Measurements from ENCODE around the gene IQSEC3.
"Not testable (repeated sequence)": the region's sequence is repeated elsewhere in the genome, so short reads cannot be mapped to it uniquely, and the experiment has no call there.

IQSEC3 gene

GRCh38 chr12:53735-54730 is 12.5 kb upstream of the IQSEC3 start:
- Histone ChIP-seq H3K36me3 (ENCODE audit: insufficient read depth, low read length) (no peaks in the 10 kb centered on the region), H3K9me3 (ENCODE audit: low read length) (no peaks in the 10 kb centered on the region), H3K9ac (ENCODE audit: low read length) (no peak overlapping the region), H3K4me3 (ENCODE audit: low read depth in 1 of 2, low read length in 2 of 2) (no peak overlapping the region), H3K27me3 (ENCODE audit: control insufficient read depth in 1 of 2, insufficient read depth in 2 of 2, low read length in 2 of 2) (peaks cover 14 to 23% of the 10 kb centered on the region in 2 donors), H3K4me1 (ENCODE audit: insufficient read depth, low read length) (no peaks in the 10 kb centered on the region), H3K27ac (ENCODE audit: low read depth, low read length) (no peak overlapping the region)

GRCh38 chr12:54750-55535 is 11.6 kb upstream of the IQSEC3 start:
- H3K27me3 ChIP-seq (ENCODE audit: control insufficient read depth in 1 of 2, insufficient read depth in 2 of 2, low read length in 2 of 2) = peaks cover 14 to 23% of the 10 kb centered on the region in 2 donors
- no peak overlapping the region for H3K9ac ChIP-seq (ENCODE audit: low read length)
- no peaks in the 10 kb centered on the region for H3K4me1 ChIP-seq (ENCODE audit: insufficient read depth, low read length)
- H3K4me3 ChIP-seq (ENCODE audit: low read depth in 1 of 2, low read length in 2 of 2) = no peak overlapping the region
- no peak overlapping the region for H3K27ac ChIP-seq (ENCODE audit: low read depth, low read length)
- H3K9me3 ChIP-seq (ENCODE audit: low read length) = no peaks in the 10 kb centered on the region
- no peaks in the 10 kb centered on the region for H3K36me3 ChIP-seq (ENCODE audit: insufficient read depth, low read length)

GRCh38 chr12:56683-57346 is 9.8 kb upstream of the IQSEC3 start:
- Histone ChIP-seq H3K36me3 (ENCODE audit: insufficient read depth, low read length) (no peaks in the 10 kb centered on the region), H3K9ac (ENCODE audit: low read length) (no peak overlapping the region), H3K27ac (ENCODE audit: low read depth, low read length) (no peak overlapping the region), H3K9me3 (ENCODE audit: low read length) (no peaks in the 10 kb centered on the region), H3K4me1 (ENCODE audit: insufficient read depth, low read length) (no peaks in the 10 kb centered on the region), H3K4me3 (ENCODE audit: low read depth in 1 of 2, low read length in 2 of 2) (no peak overlapping the region), H3K27me3 (ENCODE audit: control insufficient read depth in 1 of 2, insufficient read depth in 2 of 2, low read length in 2 of 2) (peaks cover 14 to 23% of the 10 kb centered on the region in 2 donors)

GRCh38 chr12:57539-57938 is 9.0 kb upstream of the IQSEC3 start:
- Histone ChIP-seq H3K36me3 (ENCODE audit: insufficient read depth, low read length) (no peaks in the 10 kb centered on the region), H3K9ac (ENCODE audit: low read length) (no peak overlapping the region), H3K27me3 (ENCODE audit: control insufficient read depth in 1 of 2, insufficient read depth in 2 of 2, low read length in 2 of 2) (peaks cover 14 to 23% of the 10 kb centered on the region in 2 donors), H3K4me1 (ENCODE audit: insufficient read depth, low read length) (no peaks in the 10 kb centered on the region), H3K4me3 (ENCODE audit: low read depth in 1 of 2, low read length in 2 of 2) (no peak overlapping the region), H3K27ac (ENCODE audit: low read depth, low read length) (no peak overlapping the region), H3K9me3 (ENCODE audit: low read length) (no peaks in the 10 kb centered on the region)

GRCh38 chr12:58832-59231 is 7.7 kb upstream of the IQSEC3 start:
- no peak overlapping the region for H3K27ac ChIP-seq (ENCODE audit: low read depth, low read length)
- H3K9ac ChIP-seq (ENCODE audit: low read length) = no peak overlapping the region
- peaks cover 14 to 17% of the 10 kb centered on the region in 2 donors for H3K27me3 ChIP-seq (ENCODE audit: control insufficient read depth in 1 of 2, insufficient read depth in 2 of 2, low read length in 2 of 2)
- no peaks in the 10 kb centered on the region for H3K9me3 ChIP-seq (ENCODE audit: low read length)
- no peaks in the 10 kb centered on the region for H3K36me3 ChIP-seq (ENCODE audit: insufficient read depth, low read length)
- H3K4me1 ChIP-seq (ENCODE audit: insufficient read depth, low read length) = no peaks in the 10 kb centered on the region
- no peak overlapping the region for H3K4me3 ChIP-seq (ENCODE audit: low read depth in 1 of 2, low read length in 2 of 2)

GRCh38 chr12:61845-62244 is 4.7 kb upstream of the IQSEC3 start:
- not testable (repeated sequence) for H3K4me3 ChIP-seq (ENCODE audit: low read depth in 1 of 2, low read length in 2 of 2); H3K27ac ChIP-seq (ENCODE audit: low read depth, low read length); H3K9me3 ChIP-seq (ENCODE audit: low read length); H3K36me3 ChIP-seq (ENCODE audit: insufficient read depth, low read length); H3K9ac ChIP-seq (ENCODE audit: low read length); H3K4me1 ChIP-seq (ENCODE audit: insufficient read depth, low read length); H3K27me3 ChIP-seq (ENCODE audit: control insufficient read depth in 1 of 2, insufficient read depth in 2 of 2, low read length in 2 of 2)

GRCh38 chr12:65491-66063 is 990 bp upstream of the IQSEC3 start:
- not testable (repeated sequence) for H3K36me3 ChIP-seq (ENCODE audit: insufficient read depth, low read length); H3K4me1 ChIP-seq (ENCODE audit: insufficient read depth, low read length); H3K27me3 ChIP-seq (ENCODE audit: control insufficient read depth in 1 of 2, insufficient read depth in 2 of 2, low read length in 2 of 2); H3K9ac ChIP-seq (ENCODE audit: low read length); H3K9me3 ChIP-seq (ENCODE audit: low read length); H3K27ac ChIP-seq (ENCODE audit: low read depth, low read length); H3K4me3 ChIP-seq (ENCODE audit: low read depth in 1 of 2, low read length in 2 of 2)

- H3K27me3 ChIP-seq (ENCODE audit: control insufficient read depth in 1 of 2, insufficient read depth in 2 of 2, low read length in 2 of 2); H3K27ac ChIP-seq (ENCODE audit: low read depth, low read length); H3K9ac ChIP-seq (ENCODE audit: low read length); H3K9me3 ChIP-seq (ENCODE audit: low read length); H3K36me3 ChIP-seq (ENCODE audit: insufficient read depth, low read length); H3K4me1 ChIP-seq (ENCODE audit: insufficient read depth, low read length); H3K4me3 ChIP-seq (ENCODE audit: low read depth in 1 of 2, low read length in 2 of 2): not testable (repeated sequence)
Observed at GRCh38 chr12:66782-67504, 376 bp downstream of the IQSEC3 start.

GRCh38 chr12:69677-70076 is 3.1 kb downstream of the IQSEC3 start:
- not testable (repeated sequence) for H3K9ac ChIP-seq (ENCODE audit: low read length); H3K4me1 ChIP-seq (ENCODE audit: insufficient read depth, low read length); H3K27ac ChIP-seq (ENCODE audit: low read depth, low read length); H3K36me3 ChIP-seq (ENCODE audit: insufficient read depth, low read length); H3K4me3 ChIP-seq (ENCODE audit: low read depth in 1 of 2, low read length in 2 of 2); H3K9me3 ChIP-seq (ENCODE audit: low read length); H3K27me3 ChIP-seq (ENCODE audit: control insufficient read depth in 1 of 2, insufficient read depth in 2 of 2, low read length in 2 of 2)

GRCh38 chr12:70541-70940 is 4.0 kb downstream of the IQSEC3 start:
- not testable (repeated sequence) for H3K9me3 ChIP-seq (ENCODE audit: low read length); H3K27ac ChIP-seq (ENCODE audit: low read depth, low read length); H3K27me3 ChIP-seq (ENCODE audit: control insufficient read depth in 1 of 2, insufficient read depth in 2 of 2, low read length in 2 of 2); H3K36me3 ChIP-seq (ENCODE audit: insufficient read depth, low read length); H3K4me1 ChIP-seq (ENCODE audit: insufficient read depth, low read length); H3K4me3 ChIP-seq (ENCODE audit: low read depth in 1 of 2, low read length in 2 of 2); H3K9ac ChIP-seq (ENCODE audit: low read length)
